Activated CD4-positive, alpha-beta T cell treated with anti-CD3 and anti-CD28 coated beads for 48 hours (primary cell): ENCODE measurements around the gene PDIA4.
"Not testable (repeated sequence)": the region's sequence is repeated elsewhere in the genome, so short reads cannot be mapped to it uniquely, and the experiment has no call there.

Experiments used
- DNase-seq: peaks from one replicate; pipeline ENCODE4 v3.0.0-alpha.2; 2020

The PDIA4 gene

GRCh38 chr7:149031353-149031910, 3.1 kb upstream of the PDIA4 start:
- no peak for DNase-seq

- DNase-seq, result not testable (repeated sequence)
Measured at GRCh38 chr7:149030439-149030838, 2.1 kb upstream of the PDIA4 start.

- DNase-seq, result no peak
Measured at GRCh38 chr7:149027611-149028345, 527 bp downstream of the PDIA4 start.

GRCh38 chr7:149027055-149027454, 1.2 kb downstream of the PDIA4 start:
- no peak for DNase-seq

GRCh38 chr7:149023662-149024061, 4.6 kb downstream of the PDIA4 start:
- no peak for DNase-seq

GRCh38 chr7:149022756-149023360, 5.4 kb downstream of the PDIA4 start:
- DNase-seq, result no peak

- DNase-seq, result no peak
Measured at GRCh38 chr7:149021725-149022062, 6.6 kb downstream of the PDIA4 start.

GRCh38 chr7:149020483-149020882, 7.8 kb downstream of the PDIA4 start:
- no peak for DNase-seq

- no peak for DNase-seq
Measured at GRCh38 chr7:149016876-149017275, 11.4 kb downstream of the PDIA4 start.

GRCh38 chr7:149014309-149014708, 14.0 kb downstream of the PDIA4 start:
- DNase-seq, result no peak

- DNase-seq, result no peak
Measured at GRCh38 chr7:149013876-149014275, 14.4 kb downstream of the PDIA4 start.

GRCh38 chr7:149012730-149013129, 15.6 kb downstream of the PDIA4 start:
- DNase-seq, result not testable (repeated sequence)

GRCh38 chr7:149011491-149011890, 16.8 kb downstream of the PDIA4 start:
- DNase-seq, result no peak

GRCh38 chr7:149010451-149010850, 17.9 kb downstream of the PDIA4 start:
- DNase-seq, result no peak

GRCh38 chr7:149009527-149009926, 18.8 kb downstream of the PDIA4 start:
- DNase-seq, result no peak

- DNase-seq, result no peak
Measured at GRCh38 chr7:149007611-149008010, 20.7 kb downstream of the PDIA4 start.

GRCh38 chr7:149007146-149007545, 21.2 kb downstream of the PDIA4 start:
- no peak for DNase-seq

- DNase-seq, result no peak
Measured at GRCh38 chr7:149006345-149006725, 22.0 kb downstream of the PDIA4 start.

GRCh38 chr7:149005427-149006344, 22.6 kb downstream of the PDIA4 start:
- DNase-seq, result peak; percentile 88

- DNase-seq, result no peak
Measured at GRCh38 chr7:149004405-149005370, 23.6 kb downstream of the PDIA4 start.

GRCh38 chr7:149003560-149004305, 24.6 kb downstream of the PDIA4 start:
- no peak for DNase-seq
